ENCODE results near the gene SERPINB1.
"Not testable (repeated sequence)": the region's sequence is repeated elsewhere in the genome, so short reads cannot be mapped to it uniquely, and the experiment has no call there.

The SERPINB1 gene

GRCh38 chr6:2841264-2842138 lies at the start of gene SERPINB1:
Gene SERPINB1, minus strand, starts transcription at chr6:2841863. Its CDS starts 1,277 bp downstream, at chr6:2840586.
- peak; percentile 44 to 89 (median 73) for DNase-seq
- intact Hi-C loops (cut with DNase I): loop anchor here (2.0 to 10.0 kb wide), 2 partner anchors 47 to 73 kb away; no protein-coding TSS in a partner anchor

- DNase-seq: peak in 16 of 42 donors; percentile 32 to 73 (median 48)
- intact Hi-C loops (cut with DNase I): no loop called here
These were observed 49.5 kb upstream of the SERPINB1 start for GRCh38 chr6:2890976-2891767.

GRCh38 chr6:2885967-2886735 lies 44.5 kb upstream of the SERPINB1 start:
- intact Hi-C loops (cut with DNase I): no loop called here

GRCh38 chr6:2884804-2885203 lies 43.1 kb upstream of the SERPINB1 start:
- intact Hi-C loops (cut with DNase I): no loop called here
- DNase-seq: no peak

More at GRCh38 chr6:2885967-2886735, 44.5 kb upstream of the SERPINB1 start:
- DNase-seq: no peak

- DNase-seq: no peak
- intact Hi-C loops (cut with DNase I): no loop called here
These were observed 42.0 kb upstream of the SERPINB1 start for GRCh38 chr6:2883673-2884072.

GRCh38 chr6:2881423-2881822 lies 39.8 kb upstream of the SERPINB1 start:
- no peak for DNase-seq

GRCh38 chr6:2880156-2880555 lies 38.5 kb upstream of the SERPINB1 start:
- DNase-seq; intact Hi-C loops (cut with DNase I): not testable (repeated sequence)

More at GRCh38 chr6:2881423-2881822, 39.8 kb upstream of the SERPINB1 start:
- intact Hi-C loops (cut with DNase I): no loop called here

GRCh38 chr6:2877960-2878359 lies 36.3 kb upstream of the SERPINB1 start:
- intact Hi-C loops (cut with DNase I): no loop called here
- DNase-seq: no peak

- intact Hi-C loops (cut with DNase I): no loop called here
- no peak for DNase-seq
These were observed 35.6 kb upstream of the SERPINB1 start for GRCh38 chr6:2877057-2877882.

- intact Hi-C loops (cut with DNase I): no loop called here
- peak in 23 of 42 donors; percentile 27 to 68 (median 45) for DNase-seq
These were observed 34.8 kb upstream of the SERPINB1 start for GRCh38 chr6:2876210-2877056.

GRCh38 chr6:2875359-2876191 lies 33.9 kb upstream of the SERPINB1 start:
- DNase-seq: peak in 27 of 42 donors; percentile 23 to 63 (median 44)
- intact Hi-C loops (cut with DNase I): no loop called here

GRCh38 chr6:2873643-2874042 lies 32.0 kb upstream of the SERPINB1 start:
- no peak for DNase-seq
- intact Hi-C loops (cut with DNase I): no loop called here

- no peak for DNase-seq
- intact Hi-C loops (cut with DNase I): no loop called here
These were observed 31.0 kb upstream of the SERPINB1 start for GRCh38 chr6:2872423-2873358.

- no peak for DNase-seq
- intact Hi-C loops (cut with DNase I): no loop called here
These were observed 30.3 kb upstream of the SERPINB1 start for GRCh38 chr6:2871953-2872352.

GRCh38 chr6:2871102-2871501 lies 29.4 kb upstream of the SERPINB1 start:
- intact Hi-C loops (cut with DNase I): no loop called here
- DNase-seq: no peak

All from head of caudate nucleus (tissue), 42 donors.